Mucosa of rectum (tissue), 2 donors: ENCODE results near the gene POLR2J.

Experiments
- H3K27ac ChIP-seq, 2 donors: one replicate each; pipeline ENCODE4 v1.7.0; 2013; ENCODE audit warnings: inconsistent platforms in 2 of 2, low read depth in 2 of 2, low read length in 2 of 2
- H3K27me3 ChIP-seq, 2 donors: one replicate each; pipeline ENCODE4 v1.7.0; 2013; ENCODE audit warnings: low read length in 2 of 2; ENCODE audit not compliant: control insufficient read depth in 2 of 2, insufficient read depth in 2 of 2
- H3K36me3 ChIP-seq, 2 donors: one replicate each; pipeline ENCODE4 v1.7.0; 2013; ENCODE audit warnings: low read length in 2 of 2; ENCODE audit not compliant: control insufficient read depth in 2 of 2, insufficient read depth in 2 of 2
- H3K4me1 ChIP-seq, 2 donors: one replicate each; pipeline ENCODE4 v1.7.0; 2013; ENCODE audit warnings: low read length in 2 of 2, mild to moderate bottlenecking in 1 of 2; ENCODE audit not compliant: control insufficient read depth in 2 of 2, insufficient read depth in 2 of 2
- H3K4me3 ChIP-seq, 2 donors: one replicate each; pipeline ENCODE4 v1.7.0; 2013; ENCODE audit warnings: low read length in 2 of 2
- H3K9ac ChIP-seq, 2 donors: one replicate each; pipeline ENCODE4 v1.7.0; 2013; ENCODE audit warnings: low read length in 2 of 2, low read depth in 1 of 2, mild to moderate bottlenecking in 1 of 2
- H3K9me3 ChIP-seq, 2 donors: one replicate each; pipeline ENCODE4 v1.7.0; 2013; ENCODE audit warnings: low read length in 2 of 2; ENCODE audit not compliant: control insufficient read depth in 2 of 2
- donor health status: healthy.
- donor health status: Normal muscosa, but diverticular disease.

Gene POLR2J

DNA sequence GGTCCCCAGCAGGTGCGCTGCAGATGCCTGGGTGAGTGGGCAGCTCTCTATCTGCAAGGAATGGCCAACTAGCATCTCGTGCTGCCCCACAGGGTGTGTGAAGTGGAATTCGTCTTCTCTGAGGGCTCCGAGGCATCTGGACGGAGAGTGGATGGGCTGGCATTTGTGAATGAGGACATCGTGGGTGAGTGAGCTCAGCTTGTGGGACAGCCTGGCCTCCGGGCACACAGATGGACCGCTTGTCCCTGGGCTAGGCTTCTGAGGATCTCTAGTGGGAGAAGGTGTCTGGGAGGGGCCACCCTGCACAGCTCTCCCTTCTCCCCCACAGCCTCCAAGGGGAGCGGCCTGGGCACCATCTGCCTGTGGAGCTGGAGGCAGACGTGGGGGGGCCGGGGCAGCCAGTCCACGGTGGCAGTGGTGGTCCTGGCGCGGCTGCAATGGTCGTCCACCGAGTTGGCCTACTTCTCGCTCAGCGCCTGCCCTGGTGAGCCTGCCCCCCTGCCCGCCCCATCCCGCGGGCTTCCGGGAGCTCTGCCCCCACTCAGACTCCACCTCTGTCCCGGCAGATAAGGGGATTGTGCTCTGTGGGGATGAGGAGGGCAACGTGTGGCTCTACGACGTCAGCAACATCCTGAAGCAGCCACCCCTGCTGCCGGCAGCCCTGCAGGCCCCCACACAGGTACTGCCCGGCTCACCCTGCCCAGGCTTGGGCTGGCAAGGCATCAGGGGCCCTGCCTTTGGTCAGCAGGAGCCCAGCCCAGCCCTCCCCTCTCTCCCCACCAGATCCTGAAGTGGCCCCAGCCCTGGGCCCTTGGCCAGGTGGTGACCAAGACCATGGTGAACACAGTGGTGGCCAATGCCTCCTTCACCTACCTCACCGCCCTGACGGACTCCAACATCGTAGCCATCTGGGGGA lies 6.3 kb downstream of the POLR2J start:
- Histone ChIP-seq H3K27ac (no peak overlapping the region), H3K36me3 (peaks cover 12 to 16% of the 10 kb centered on the region in 2 donors), H3K4me1 (peaks cover 6 to 13% of the 10 kb centered on the region in 2 donors), H3K9ac (no peak overlapping the region), H3K9me3 (no peaks in the 10 kb centered on the region), H3K4me3 (no peak overlapping the region), H3K27me3 (no peaks in the 10 kb centered on the region)

DNA sequence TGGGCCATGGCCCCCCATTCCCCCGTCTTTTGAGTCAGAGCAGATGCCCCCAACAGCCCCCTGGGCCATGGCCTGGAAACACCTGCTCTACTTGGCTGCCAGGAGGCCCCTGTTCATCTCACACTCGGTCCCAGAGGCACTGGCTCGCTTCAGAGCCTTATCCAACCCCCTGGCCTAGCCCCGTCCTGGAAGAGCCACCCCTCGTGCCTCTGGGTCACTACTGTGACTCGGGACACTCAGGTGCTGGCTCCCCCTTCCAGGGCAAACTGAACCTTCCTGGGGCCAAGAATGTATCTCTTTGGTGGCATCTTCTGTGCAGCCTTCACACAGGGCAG lies 7.0 kb downstream of the POLR2J start:
- Histone ChIP-seq H3K4me3 (no peak overlapping the region), H3K9me3 (no peaks in the 10 kb centered on the region), H3K9ac (no peak overlapping the region), H3K27ac (no peak overlapping the region), H3K27me3 (no peaks in the 10 kb centered on the region), H3K4me1 (peaks cover 6 to 13% of the 10 kb centered on the region in 2 donors), H3K36me3 (peaks cover 12 to 16% of the 10 kb centered on the region in 2 donors)

DNA sequence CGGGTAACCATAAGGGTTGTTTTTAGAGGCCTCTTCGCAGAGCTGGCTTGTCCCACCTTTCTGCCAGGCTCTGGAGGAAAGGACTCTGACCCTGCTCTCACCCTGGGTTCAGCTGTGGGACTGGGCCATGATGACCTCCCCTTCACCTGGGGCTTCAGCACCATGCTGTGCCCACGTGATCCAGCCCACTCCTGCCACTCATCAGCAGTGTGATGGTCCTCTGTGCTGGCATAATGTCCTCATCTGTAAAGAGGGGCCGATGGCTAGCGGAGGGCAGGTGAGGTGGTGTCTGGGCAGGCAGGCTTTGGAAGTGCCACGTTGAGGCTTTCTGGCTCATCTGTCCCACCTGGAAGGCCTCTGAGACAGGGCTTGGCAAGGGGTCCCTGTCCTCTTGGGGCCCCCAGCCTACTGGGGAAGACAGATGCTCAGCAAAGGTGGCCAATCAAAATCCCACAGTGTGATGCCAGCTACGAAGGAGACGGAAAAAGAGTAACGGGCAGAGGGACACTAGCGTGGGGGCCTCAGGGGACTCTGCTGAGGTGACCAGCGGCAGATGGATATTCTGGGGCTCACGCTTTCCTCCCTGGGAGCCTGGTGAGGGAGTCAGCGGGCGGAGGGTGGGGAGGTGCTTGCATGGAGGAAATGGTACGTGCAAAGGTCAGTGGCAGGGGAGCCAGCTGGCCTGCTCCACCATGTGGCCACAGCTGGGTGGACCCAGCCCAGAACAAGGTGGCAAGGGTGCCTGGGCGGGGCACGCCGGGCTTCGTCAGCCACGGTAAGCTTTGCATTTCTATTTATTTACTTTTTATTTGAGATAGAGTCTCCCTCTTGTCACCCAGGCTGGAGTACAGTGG lies 8.5 kb downstream of the POLR2J start:
- Histone ChIP-seq H3K27ac (peak overlapping the region; percentile 52 to 62), H3K9me3 (no peaks in the 10 kb centered on the region), H3K36me3 (peaks cover 12 to 16% of the 10 kb centered on the region in 2 donors), H3K4me3 (peak overlapping the region; percentile 10 to 31), H3K27me3 (no peaks in the 10 kb centered on the region), H3K9ac (peak overlapping the region in 1 of 2 donors; percentile 44), H3K4me1 (peaks cover 13 to 21% of the 10 kb centered on the region in 2 donors)

GRCh38 chr7:102469351-102469971 lies 9.3 kb downstream of the POLR2J start:
- H3K36me3 ChIP-seq: peaks cover 12 to 16% of the 10 kb centered on the region in 2 donors
- H3K27me3 ChIP-seq: no peaks in the 10 kb centered on the region
- peaks cover 13 to 21% of the 10 kb centered on the region in 2 donors for H3K4me1 ChIP-seq
- no peak overlapping the region for H3K27ac ChIP-seq
- H3K9me3 ChIP-seq: no peaks in the 10 kb centered on the region
- no peak overlapping the region for H3K4me3 ChIP-seq
- no peak overlapping the region for H3K9ac ChIP-seq

DNA sequence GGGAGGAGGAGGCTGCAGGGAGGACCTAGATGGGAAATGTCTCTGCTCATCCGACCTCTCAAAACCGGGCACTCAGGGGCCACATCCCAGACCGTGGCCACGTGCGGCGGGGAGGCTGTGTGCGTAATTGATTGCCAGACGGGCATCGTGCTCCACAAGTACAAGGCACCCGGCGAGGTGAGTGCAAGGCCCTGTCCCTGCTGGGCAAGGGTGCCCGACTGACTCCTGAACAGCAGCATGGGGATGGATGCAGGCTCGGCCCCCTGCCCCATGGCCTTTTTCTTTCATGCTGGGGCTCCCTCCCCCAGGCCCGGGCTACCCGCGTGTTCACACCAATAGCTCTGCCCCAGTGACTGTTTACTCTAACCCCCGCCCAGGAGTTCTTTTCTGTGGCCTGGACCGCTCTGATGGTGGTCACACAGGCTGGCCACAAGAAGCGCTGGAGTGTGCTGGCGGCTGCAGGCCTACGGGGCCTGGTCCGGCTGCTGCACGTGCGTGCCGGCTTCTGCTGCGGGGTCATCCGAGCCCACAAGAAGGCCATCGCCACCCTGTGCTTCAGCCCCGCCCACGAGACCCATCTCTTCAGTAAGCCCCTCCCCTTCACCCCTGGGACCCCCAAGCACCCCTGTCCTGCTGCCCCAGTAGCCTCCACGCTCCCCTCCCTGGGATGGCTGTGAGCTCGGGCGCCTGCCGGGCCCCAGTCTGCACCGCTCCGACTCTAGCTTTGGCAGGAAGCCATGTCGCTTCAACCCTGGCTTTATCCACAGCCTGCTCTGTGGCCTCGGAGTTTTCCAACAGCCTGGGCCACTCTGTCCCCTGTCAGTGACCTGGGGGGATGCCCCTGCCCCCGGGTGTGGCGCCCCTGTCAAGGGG lies 10.0 kb downstream of the POLR2J start:
- Histone ChIP-seq H3K9me3 (no peaks in the 10 kb centered on the region), H3K9ac (no peak overlapping the region), H3K4me3 (no peak overlapping the region), H3K27ac (no peak overlapping the region), H3K36me3 (peaks cover 12 to 15% of the 10 kb centered on the region in 2 donors), H3K4me1 (peaks cover 19 to 25% of the 10 kb centered on the region in 2 donors), H3K27me3 (no peaks in the 10 kb centered on the region)

DNA sequence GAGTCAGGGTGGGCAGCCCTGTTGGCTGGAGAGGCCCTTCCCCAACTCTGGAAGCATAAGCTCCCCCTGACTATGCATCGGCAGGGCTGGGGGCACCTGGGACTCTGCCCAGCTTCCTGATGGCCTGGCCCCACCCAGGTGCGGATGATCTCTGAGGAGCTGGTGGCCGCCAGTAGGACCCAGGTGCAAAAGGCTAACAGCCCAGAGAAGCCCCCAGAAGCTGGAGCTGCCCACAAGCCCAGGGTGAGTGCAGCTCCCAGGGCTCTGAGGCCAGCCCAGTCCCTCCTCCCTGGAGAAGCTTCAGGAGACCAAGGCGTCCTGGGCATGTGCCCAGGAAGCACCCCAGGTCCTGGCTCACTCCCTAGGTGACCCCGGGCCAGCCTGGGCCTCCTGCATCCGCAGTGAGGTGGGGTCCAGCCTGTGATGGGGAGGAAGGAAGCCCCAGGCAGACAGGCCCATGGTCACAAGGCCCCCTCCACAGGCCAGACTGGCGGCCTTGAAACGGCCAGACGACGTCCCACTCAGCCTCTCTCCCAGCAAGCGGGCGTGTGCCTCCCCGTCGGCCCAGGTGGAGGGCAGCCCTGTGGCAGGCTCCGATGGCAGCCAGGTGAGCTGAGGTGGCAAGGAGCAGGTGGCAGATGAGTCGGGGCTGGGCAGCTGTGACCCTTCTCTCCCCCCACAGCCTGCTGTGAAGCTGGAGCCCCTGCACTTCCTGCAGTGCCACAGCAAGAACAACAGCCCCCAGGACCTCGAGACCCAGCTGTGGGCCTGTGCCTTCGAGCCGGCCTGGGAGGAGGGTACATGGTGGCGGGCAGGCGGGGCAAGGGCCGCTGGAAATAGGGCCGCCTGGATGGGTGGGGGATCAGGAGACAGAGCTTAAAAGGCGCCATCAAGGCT lies 10.9 kb downstream of the POLR2J start:
- Histone ChIP-seq H3K4me1 (peaks cover 20 to 27% of the 10 kb centered on the region in 2 donors), H3K9ac (no peak overlapping the region), H3K36me3 (peaks cover 6 to 7% of the 10 kb centered on the region in 2 donors), H3K4me3 (no peak overlapping the region), H3K9me3 (no peaks in the 10 kb centered on the region), H3K27me3 (no peaks in the 10 kb centered on the region), H3K27ac (no peak overlapping the region)

- Histone ChIP-seq H3K36me3 (peaks cover 2 to 3% of the 10 kb centered on the region in 2 donors), H3K4me3 (peak overlapping the region; percentile 0 to 99), H3K4me1 (peaks cover 20 to 27% of the 10 kb centered on the region in 2 donors), H3K27ac (no peak overlapping the region), H3K9me3 (no peaks in the 10 kb centered on the region), H3K9ac (no peak overlapping the region), H3K27me3 (no peaks in the 10 kb centered on the region)
These were observed 12.6 kb downstream of the POLR2J start for GRCh38 chr7:102466097-102466496.

DNA sequence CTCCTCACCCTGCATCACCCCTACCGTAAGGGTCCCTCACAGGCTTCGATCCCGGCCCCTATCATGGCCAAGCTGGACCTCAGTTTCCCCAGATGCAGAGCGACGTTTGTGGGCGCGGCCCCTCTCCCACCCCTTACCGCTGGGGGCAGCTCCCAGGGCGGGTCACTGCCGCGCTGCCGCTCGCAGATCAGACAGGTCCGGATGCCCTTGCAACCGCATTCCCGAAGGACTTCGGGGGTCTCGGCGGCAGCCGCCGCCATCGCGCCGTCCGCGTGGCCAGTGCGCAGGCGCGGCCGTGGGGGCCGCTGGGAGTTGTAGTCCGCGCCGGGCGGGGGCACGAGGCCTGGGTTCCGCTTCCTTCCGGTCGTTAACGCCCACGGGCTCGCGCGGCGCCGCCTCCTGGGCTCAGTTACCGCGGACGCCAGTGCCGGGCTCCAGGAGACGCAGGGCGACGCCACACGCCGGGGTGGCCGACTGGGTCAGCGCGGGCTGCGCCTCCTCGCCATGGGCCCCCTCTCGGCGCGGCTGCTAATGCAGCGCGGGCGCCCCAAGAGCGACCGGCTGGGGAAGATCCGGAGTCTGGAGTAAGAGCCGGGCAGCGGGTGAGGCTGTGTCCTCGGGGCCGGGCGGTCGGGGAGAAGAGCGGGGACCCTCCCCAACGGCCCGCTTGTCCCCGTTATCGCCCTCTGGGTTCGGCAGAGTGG lies 14.0 kb downstream of the POLR2J start, which contains the start of the genes ALKBH4 and LRWD1:
TSS of gene ALKBH4 (minus strand) at position 287 of the 704 bp plus-strand sequence. CDS start at position 260, 27 bp downstream.
TSS of gene LRWD1 (plus strand) at position 408 of the 704 bp plus-strand sequence. CDS start at position 505, 97 bp downstream.
- H3K36me3 ChIP-seq: peaks cover 2 to 3% of the 10 kb centered on the region in 2 donors
- H3K4me3 ChIP-seq: peak within 1 kb of the TSS; percentile 84 to 99
- H3K9ac ChIP-seq: peak within 1 kb of the TSS; percentile 96 to 97
- H3K27me3 ChIP-seq: no peaks in the 10 kb centered on the region
- H3K9me3 ChIP-seq: no peaks in the 10 kb centered on the region
- H3K4me1 ChIP-seq: peaks cover 14 to 16% of the 10 kb centered on the region in 2 donors
- H3K27ac ChIP-seq: peak within 1 kb of the TSS in 1 of 2 donors; percentile 67
